Naive thymus-derived CD8-positive, alpha-beta T cell (primary cell): ENCODE data around the gene TNFRSF14. TPM values are rescaled to one million over a fixed set of nuclear protein-coding genes. Genes with fewer than 3 reads are reported as not detected.
"Not testable (repeated sequence)": the region's sequence is repeated elsewhere in the genome, so short reads cannot be mapped to it uniquely, and the experiment has no call there.

ENCODE experiments used
- ATAC-seq, 2 donors: fragments of 150-1000 bp; cut with Tn5 transposase in 1 of 2; sonication (Bioruptor Pico), chemical (Tn5 transposase) in 1 of 2; 1 replicate in 1 of 2; 2 replicates in 1 of 2; pipeline ENCODE4 v1.10.0; 2021; ENCODE audit warnings: mild to moderate bottlenecking in 2 of 2, moderate library complexity in 2 of 2
- POLR2A ChIA-PET: fragments of 350-600 bp; sonication (Branson Sonifier 250); formaldehyde crosslinking; loops from one replicate; lab custom pipeline; 2021; ENCODE audit warnings: antibody characterized with exemption; lab: Charles Lee
- DNase-seq, 10 donors: peaks; one replicate each; pipeline versions ENCODE4 v3.0.0 to v3.0.0-alpha.2; 2020 to 2022
- H3K27ac Mint-ChIP-seq, 10 donors: one replicate each; pipeline ENCODE4 v1.8.0; 2020 to 2022; ENCODE audit warnings: mild to moderate bottlenecking in 10 of 10, mixed read lengths in 10 of 10, moderate library complexity in 4 of 10, inconsistent platforms in 1 of 10
- H3K27me3 Mint-ChIP-seq, 5 donors: one replicate each; pipeline ENCODE4 v1.8.0; 2021 to 2022; ENCODE audit warnings: mixed read lengths in 5 of 5
- H3K36me3 Mint-ChIP-seq, 3 donors: one replicate each; pipeline ENCODE4 v1.8.0; 2020 to 2022; ENCODE audit warnings: mixed read lengths in 3 of 3, mild to moderate bottlenecking in 2 of 3, inconsistent platforms in 1 of 3
- H3K4me1 Mint-ChIP-seq, 4 donors: one replicate each; pipeline ENCODE4 v1.8.0; 2021 to 2022; ENCODE audit warnings: mixed read lengths in 4 of 4
- H3K4me3 Mint-ChIP-seq, 10 donors: one replicate each; pipeline ENCODE4 v1.8.0; 2020 to 2022; ENCODE audit warnings: mild to moderate bottlenecking in 10 of 10, mixed read lengths in 10 of 10, moderate library complexity in 6 of 10, inconsistent platforms in 1 of 10
- H3K9me3 Mint-ChIP-seq, 9 donors: one replicate each; pipeline ENCODE4 v1.8.0; 2020 to 2022; ENCODE audit warnings: mixed read lengths in 9 of 9, mild to moderate bottlenecking in 3 of 9, inconsistent platforms in 1 of 9, moderate library complexity in 1 of 9
- polyA plus RNA-seq, 3 donors: library from polyadenylated mRNA; unstranded; fragments of 300-500 nt; fragmentation: Illumina TruSeq; gene quantifications; one replicate each; pipeline ENCODE4 v1.2.3, GENCODE V29; 2021
- total RNA-seq, 8 experiments: library from RNA in 2 of 8; stranded (reverse) in 2 of 8; gene quantifications; one replicate each; pipeline ENCODE4 v1.2.3 and lab custom pipeline; 2021 to 2026

TNFRSF14 gene
- total and polyA plus RNA-seq, 5 experiments from 2014 or later = 45.8 to 190 (median 61.6) TPM

GRCh38 chr1:2564006-2564814 lies 8.0 kb downstream of the TNFRSF14 start:
- no peak overlapping the region for H3K4me3 Mint-ChIP-seq
- POLR2A ChIA-PET = interaction anchor here (2.1 to 11.9 kb wide), 2 partner anchors 8 to 18 kb away, joined by 11 to 408 read pairs; partner anchors contain the start of genes PRXL2B and TNFRSF14
- no peaks in the 10 kb centered on the region for H3K9me3 Mint-ChIP-seq
- peaks cover 7 to 28% (median 21%) of the 10 kb centered on the region in 4 donors for H3K4me1 Mint-ChIP-seq
- peaks cover 0 to 28% (median 0%) of the 10 kb centered on the region in 3 donors for H3K36me3 Mint-ChIP-seq
- DNase-seq (no peak), ATAC-seq (no peak)
- H3K27me3 Mint-ChIP-seq = no peaks in the 10 kb centered on the region
- peak overlapping the region in 4 of 10 donors; percentile 17 to 85 (median 56) for H3K27ac Mint-ChIP-seq

- Mint-ChIP-seq H3K36me3 (peaks cover 0 to 23% (median 0%) of the 10 kb centered on the region in 3 donors), H3K4me1 (peaks cover 7 to 28% (median 17%) of the 10 kb centered on the region in 4 donors), H3K9me3 (no peaks in the 10 kb centered on the region), H3K27me3 (no peaks in the 10 kb centered on the region), H3K27ac (peak overlapping the region in 7 of 10 donors; percentile 40 to 85 (median 58)), H3K4me3 (no peak overlapping the region)
- ATAC-seq (no peak), DNase-seq (no peak)
- POLR2A ChIA-PET = interaction anchor here (2.1 to 11.9 kb wide), 2 partner anchors 9 to 18 kb away, joined by 11 to 408 read pairs; partner anchors contain the start of genes PRXL2B and TNFRSF14
Measured at GRCh38 chr1:2564815-2565374, 8.7 kb downstream of the TNFRSF14 start.

DNA sequence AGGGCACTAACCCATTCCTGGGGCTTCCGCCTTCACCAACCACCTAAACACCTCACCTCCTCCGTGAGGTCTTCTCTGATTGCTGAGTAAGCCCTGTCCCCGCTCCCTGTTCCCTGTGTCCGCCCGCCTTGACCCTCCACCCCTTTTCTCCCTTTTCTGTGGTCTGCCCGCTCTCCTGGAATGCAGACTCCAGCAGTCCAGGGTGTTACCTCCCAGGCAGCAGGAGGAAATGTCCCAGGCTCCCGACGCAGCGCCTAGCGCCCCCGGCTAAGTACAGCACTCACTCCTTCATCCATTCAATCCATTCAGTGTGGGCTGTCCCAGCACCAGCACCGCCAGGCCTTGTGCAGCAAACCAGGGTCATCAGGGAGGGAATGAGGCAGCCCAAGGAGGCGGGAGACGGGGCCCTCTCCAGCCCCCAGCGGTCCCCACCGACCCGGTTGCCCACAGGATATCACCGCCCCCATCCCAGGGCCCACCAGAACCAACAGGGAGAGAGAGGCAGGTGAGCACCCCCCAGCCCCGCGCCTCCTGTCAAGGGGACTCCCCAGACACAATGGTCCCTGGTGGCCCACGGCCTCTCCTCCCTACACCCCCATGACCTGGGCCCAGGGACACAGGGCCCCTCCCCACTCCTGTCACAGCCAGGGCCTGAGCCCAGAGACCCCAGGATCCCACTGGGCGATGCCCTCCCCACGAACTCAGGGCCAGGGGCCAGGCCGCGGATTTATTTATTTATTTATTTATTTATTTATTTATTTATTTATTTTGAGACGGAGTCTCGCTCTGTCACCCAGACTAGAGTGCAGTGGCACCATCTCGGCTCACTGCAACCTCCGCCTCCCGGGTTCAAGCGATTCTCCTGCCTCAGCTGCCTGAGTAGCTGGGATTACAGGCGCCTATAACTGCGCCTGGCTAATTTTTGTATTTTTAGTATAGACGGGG lies 10.2 kb downstream of the TNFRSF14 start:
- no peaks in the 10 kb centered on the region for H3K27me3 Mint-ChIP-seq
- POLR2A ChIA-PET = no interaction called here
- no peak overlapping the region for H3K4me3 Mint-ChIP-seq
- ATAC-seq (no peak), DNase-seq (no peak)
- peaks cover 0 to 10% (median 0%) of the 10 kb centered on the region in 3 donors for H3K36me3 Mint-ChIP-seq
- H3K4me1 Mint-ChIP-seq = peaks cover 6 to 20% (median 12%) of the 10 kb centered on the region in 4 donors
- H3K9me3 Mint-ChIP-seq = no peaks in the 10 kb centered on the region
- peak overlapping the region in 4 of 10 donors; percentile 34 to 66 (median 52) for H3K27ac Mint-ChIP-seq

DNA sequence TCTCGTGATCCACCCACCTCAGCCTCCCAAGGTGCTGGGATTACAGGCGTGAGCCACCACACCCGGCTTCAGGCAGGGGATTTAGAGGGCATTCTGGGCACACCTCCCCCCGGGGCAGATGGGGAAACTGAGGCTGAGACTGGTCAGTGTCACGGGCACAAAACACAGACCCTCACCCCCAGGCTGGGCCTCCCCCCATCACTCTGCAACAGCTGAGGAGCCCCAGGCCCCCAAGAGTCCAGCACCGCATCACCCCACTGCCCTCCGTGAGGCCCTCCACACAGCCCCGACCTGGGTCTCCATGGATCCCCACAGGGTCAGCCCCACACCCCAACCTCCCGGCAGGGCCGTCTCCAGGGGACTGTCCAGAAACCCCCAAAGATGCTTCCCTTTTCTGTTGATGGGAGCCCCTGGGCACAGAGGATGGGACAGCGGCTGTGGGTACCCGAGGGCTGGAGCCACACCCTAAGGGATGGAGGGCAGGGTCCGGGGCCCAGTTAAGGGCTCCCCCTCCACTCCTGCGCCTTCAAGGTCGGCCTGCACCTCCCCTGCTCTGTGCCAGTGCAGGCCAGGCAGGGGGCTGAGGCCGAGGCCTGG lies 11.0 kb downstream of the TNFRSF14 start:
- POLR2A ChIA-PET = no interaction called here
- Mint-ChIP-seq H3K27ac (peak overlapping the region in 2 of 10 donors; percentile 7 to 51), H3K27me3 (no peaks in the 10 kb centered on the region), H3K9me3 (no peaks in the 10 kb centered on the region), H3K36me3 (peaks cover 0 to 7% (median 0%) of the 10 kb centered on the region in 3 donors), H3K4me1 (peaks cover 3 to 18% (median 11%) of the 10 kb centered on the region in 4 donors), H3K4me3 (no peak overlapping the region)
- no peak for DNase-seq
- no peak for ATAC-seq

DNA sequence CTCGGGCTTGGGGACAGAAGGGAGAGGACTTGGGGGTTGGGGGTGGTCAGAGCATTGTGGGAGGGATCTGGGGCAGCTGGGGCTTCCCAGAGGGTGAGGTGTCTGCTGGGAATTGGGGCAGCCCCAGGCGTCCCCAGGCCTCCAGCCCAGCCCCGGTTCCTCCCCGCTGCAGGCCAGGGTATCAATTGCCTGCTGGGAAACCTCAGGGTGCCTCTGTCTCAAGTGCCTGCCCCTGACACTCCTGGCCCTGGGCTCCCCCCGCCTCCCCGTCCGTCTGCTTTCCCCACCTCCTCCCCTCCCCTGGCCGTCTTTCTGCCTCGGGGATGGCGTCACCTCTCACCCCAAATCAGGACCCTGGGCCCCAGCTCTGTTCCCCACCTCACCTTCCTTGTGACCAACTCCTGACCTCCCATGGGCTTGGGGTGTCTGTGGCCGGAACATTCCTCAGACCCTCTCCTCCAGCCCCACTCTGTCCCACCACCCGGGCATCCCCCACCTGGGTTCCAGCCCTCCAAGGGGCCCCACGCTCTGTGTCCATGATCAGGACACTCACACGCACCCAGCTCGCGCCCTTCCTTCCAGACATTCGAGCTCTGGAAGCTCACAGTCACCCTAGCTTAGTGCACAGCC lies 12.1 kb downstream of the TNFRSF14 start:
- H3K4me3 Mint-ChIP-seq, H3K9me3 Mint-ChIP-seq, DNase-seq, ATAC-seq, H3K27me3 Mint-ChIP-seq, H3K36me3 Mint-ChIP-seq, POLR2A ChIA-PET, H3K27ac Mint-ChIP-seq: not testable (repeated sequence)
- peaks cover 3 to 19% (median 11%) of the 10 kb centered on the region in 4 donors for H3K4me1 Mint-ChIP-seq

DNA sequence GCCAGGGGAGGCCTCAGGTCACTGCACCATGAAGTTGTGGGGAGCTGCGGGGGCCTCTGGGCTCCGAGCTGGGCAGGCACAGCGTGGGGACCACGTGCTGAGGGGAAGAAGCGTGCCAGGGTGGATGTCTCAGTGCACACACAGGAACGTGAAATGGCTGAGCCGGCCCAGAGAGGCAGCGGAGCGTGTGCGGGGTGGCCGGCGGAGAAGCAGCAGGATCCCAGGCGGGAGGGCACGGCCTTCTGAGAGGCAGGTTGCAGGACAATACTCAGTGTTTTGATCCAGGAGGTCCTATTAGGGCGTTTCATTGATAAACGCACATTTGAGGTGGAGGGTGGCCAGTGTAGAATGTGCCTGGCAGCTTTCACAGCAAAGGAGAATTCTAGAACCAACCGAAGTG lies 12.9 kb downstream of the TNFRSF14 start:
- peaks cover 0 to 16% (median under 1%) of the 10 kb centered on the region in 3 donors for H3K36me3 Mint-ChIP-seq
- no peak for DNase-seq
- H3K4me1 Mint-ChIP-seq = peaks cover 8 to 21% (median 12%) of the 10 kb centered on the region in 4 donors
- peaks cover 0 to 14% (median 5%) of the 10 kb centered on the region in 9 donors for H3K9me3 Mint-ChIP-seq
- POLR2A ChIA-PET = interaction anchor here (5.7 kb wide), 1 partner anchor 16 kb away, joined by 38 read pairs; the partner anchor contains the start of gene PRXL2B
- no peaks in the 10 kb centered on the region for H3K27me3 Mint-ChIP-seq
- ATAC-seq = no peak
- peak overlapping the region in 1 of 10 donors; percentile 68 for H3K27ac Mint-ChIP-seq
- H3K4me3 Mint-ChIP-seq = no peak overlapping the region

GRCh38 chr1:2569703-2570102 lies 13.5 kb downstream of the TNFRSF14 start:
- not testable (repeated sequence) for DNase-seq, H3K27me3 Mint-ChIP-seq, ATAC-seq, H3K4me3 Mint-ChIP-seq
- Mint-ChIP-seq H3K4me1 (peaks cover 7 to 22% (median 11%) of the 10 kb centered on the region in 4 donors), H3K36me3 (peaks cover 0 to 16% (median 0%) of the 10 kb centered on the region in 3 donors), H3K9me3 (peaks cover 0 to 14% (median 5%) of the 10 kb centered on the region in 9 donors), H3K27ac (peak overlapping the region in 1 of 10 donors; percentile 7)
- POLR2A ChIA-PET = interaction anchor here (5.7 kb wide), 1 partner anchor 16 kb away, joined by 38 read pairs; the partner anchor contains the start of gene PRXL2B

- Mint-ChIP-seq H3K4me1 (peaks cover 2 to 24% (median 10%) of the 10 kb centered on the region in 4 donors), H3K27me3 (no peaks in the 10 kb centered on the region), H3K9me3 (peaks cover 0 to 14% (median 5%) of the 10 kb centered on the region in 9 donors), H3K4me3 (no peak overlapping the region), H3K27ac (peak overlapping the region in 5 of 10 donors; percentile 9 to 47 (median 34)), H3K36me3 (peaks cover 0 to 16% (median 0%) of the 10 kb centered on the region in 3 donors)
- POLR2A ChIA-PET = interaction anchor here (5.7 kb wide), 1 partner anchor 15 kb away, joined by 38 read pairs; the partner anchor contains the start of gene PRXL2B
- no peak for DNase-seq
- ATAC-seq = no peak
Measured at GRCh38 chr1:2570332-2570731, 14.2 kb downstream of the TNFRSF14 start.

DNA sequence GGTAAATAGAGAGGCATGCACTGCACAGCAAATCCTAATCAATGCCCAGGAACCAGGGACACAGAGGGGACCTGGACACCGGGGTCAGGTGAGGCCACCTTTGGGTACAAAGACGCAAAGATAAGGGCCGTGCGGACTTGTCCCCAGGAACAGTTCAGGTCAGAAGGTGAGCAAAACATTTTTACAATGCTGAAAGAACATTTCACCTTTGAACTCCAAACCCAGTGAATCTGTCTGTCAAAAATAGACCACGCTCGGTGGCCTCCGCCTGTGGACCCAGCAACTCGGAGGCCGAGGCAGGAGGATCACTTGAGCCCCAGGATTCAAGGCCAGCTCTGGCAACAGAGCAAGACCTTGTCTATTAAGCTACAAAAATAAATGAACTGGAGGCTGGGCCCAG lies 15.2 kb downstream of the TNFRSF14 start:
- H3K4me1 Mint-ChIP-seq = peaks cover 2 to 26% (median 18%) of the 10 kb centered on the region in 4 donors
- H3K27ac Mint-ChIP-seq = peak overlapping the region in 1 of 10 donors; percentile 47
- ATAC-seq (no peak), DNase-seq (no peak)
- POLR2A ChIA-PET = interaction anchor here (0.9 to 5.7 kb wide), 4 partner anchors 10 to 14 kb away, joined by 3 to 38 read pairs (median 4); partner anchors contain the start of gene PRXL2B
- H3K36me3 Mint-ChIP-seq = peaks cover 0 to 16% (median 0%) of the 10 kb centered on the region in 3 donors
- peaks cover 0 to 14% (median 5%) of the 10 kb centered on the region in 9 donors for H3K9me3 Mint-ChIP-seq
- H3K27me3 Mint-ChIP-seq = no peaks in the 10 kb centered on the region
- no peak overlapping the region for H3K4me3 Mint-ChIP-seq

- ATAC-seq = no peak
- no peaks in the 10 kb centered on the region for H3K27me3 Mint-ChIP-seq
- no peak for DNase-seq
- peaks cover 2 to 39% (median 30%) of the 10 kb centered on the region in 4 donors for H3K4me1 Mint-ChIP-seq
- peaks cover 0 to 14% (median 5%) of the 10 kb centered on the region in 9 donors for H3K9me3 Mint-ChIP-seq
- POLR2A ChIA-PET = interaction anchor here (1.2 to 5.7 kb wide), 5 partner anchors 11 to 47 kb away, joined by 3 to 38 read pairs (median 7); partner anchors contain the start of genes PRXL2B and TNFRSF14
- peaks cover 0 to 16% (median 0%) of the 10 kb centered on the region in 3 donors for H3K36me3 Mint-ChIP-seq
- H3K4me3 Mint-ChIP-seq = peak overlapping the region in 1 of 10 donors; percentile 24
- H3K27ac Mint-ChIP-seq = peak overlapping the region in 4 of 10 donors; percentile 11 to 74 (median 22)
Measured at GRCh38 chr1:2573250-2573920, 17.2 kb downstream of the TNFRSF14 start.
